KMS-11 (cell line): ENCODE measurements around the gene CD55.

Experiments used
- H2AFZ ChIP-seq: fragments of 200-600 bp; sonication (generic); 2 replicates; pipeline ENCODE4 v1.6.1; 2016; ENCODE audit warnings: antibody characterized with exemption, mixed run types, low read depth
- H3K27ac ChIP-seq: fragments of 200-600 bp; sonication (generic); 2 replicates; pipeline ENCODE4 v1.6.1; 2016; ENCODE audit warnings: mild to moderate bottlenecking, mixed run types
- H3K27me3 ChIP-seq: fragments of 200-600 bp; sonication (generic); 2 replicates; pipeline ENCODE4 v1.6.1; 2017; ENCODE audit warnings: mild to moderate bottlenecking, low read depth, mixed run types, moderate library complexity; ENCODE audit not compliant: insufficient read depth
- H3K36me3 ChIP-seq: fragments of 200-600 bp; sonication (generic); 2 replicates; pipeline ENCODE4 v1.6.1; 2017; ENCODE audit warnings: mild to moderate bottlenecking, mixed run types; ENCODE audit not compliant: insufficient read depth
- H3K4me1 ChIP-seq: fragments of 200-600 bp; sonication (generic); 2 replicates; pipeline ENCODE4 v1.6.1; 2016; ENCODE audit warnings: mild to moderate bottlenecking, low read depth, mixed run types; ENCODE audit not compliant: poor library complexity, severe bottlenecking
- H3K4me2 ChIP-seq: fragments of 200-600 bp; sonication (generic); 2 replicates; pipeline ENCODE4 v1.7.0; 2016; ENCODE audit warnings: mild to moderate bottlenecking, mixed run types
- H3K4me3 ChIP-seq: fragments of 200-600 bp; sonication (generic); IDR thresholded peaks from 2 replicates; pipeline ENCODE4 v1.6.1; 2017; ENCODE audit warnings: low read depth, low read length, mixed read lengths; ENCODE audit not compliant: insufficient read depth
- H3K79me2 ChIP-seq: fragments of 200-600 bp; sonication (generic); 2 replicates; pipeline ENCODE4 v1.6.1; 2016; ENCODE audit warnings: low read depth, mixed run types; ENCODE audit not compliant: insufficient read depth
- H3K9ac ChIP-seq: fragments of 200-600 bp; sonication (generic); 2 replicates; pipeline ENCODE4 v1.6.1; 2016; ENCODE audit warnings: mild to moderate bottlenecking, mixed run types
- H4K20me1 ChIP-seq: fragments of 200-600 bp; sonication (generic); 2 replicates; pipeline ENCODE4 v1.6.1; 2016; ENCODE audit warnings: mild to moderate bottlenecking, mixed run types; ENCODE audit not compliant: insufficient read depth
- TF ChIP-seq, protein P1 (sequence below): fragments of 200-600 bp; sonication (generic); conservative IDR thresholded peaks from 2 replicates; pipeline ENCODE4 v1.6.1; 2017; ENCODE audit warnings: low read depth, mild to moderate bottlenecking, antibody characterized with exemption, low read length, moderate library complexity, mixed read lengths

The CD55 gene

GRCh38 chr1:207330011-207330710, 8.7 kb downstream of the CD55 start:
- H3K9ac ChIP-seq = no peak overlapping the region
- peaks cover 4% of the 10 kb centered on the region; the same call in 1 of the 2 replicates for H3K36me3 ChIP-seq
- H3K4me1 ChIP-seq = peaks cover 9% of the 10 kb centered on the region
- H2AFZ ChIP-seq = no peak overlapping the region
- H3K4me3 ChIP-seq = no peak overlapping the region
- H3K27ac ChIP-seq = no peak overlapping the region
- H3K4me2 ChIP-seq = no peak overlapping the region
- H3K27me3 ChIP-seq = no peaks in the 10 kb centered on the region
- no peaks in the 10 kb centered on the region for H3K79me2 ChIP-seq
- TF ChIP-seq, protein P1, sequence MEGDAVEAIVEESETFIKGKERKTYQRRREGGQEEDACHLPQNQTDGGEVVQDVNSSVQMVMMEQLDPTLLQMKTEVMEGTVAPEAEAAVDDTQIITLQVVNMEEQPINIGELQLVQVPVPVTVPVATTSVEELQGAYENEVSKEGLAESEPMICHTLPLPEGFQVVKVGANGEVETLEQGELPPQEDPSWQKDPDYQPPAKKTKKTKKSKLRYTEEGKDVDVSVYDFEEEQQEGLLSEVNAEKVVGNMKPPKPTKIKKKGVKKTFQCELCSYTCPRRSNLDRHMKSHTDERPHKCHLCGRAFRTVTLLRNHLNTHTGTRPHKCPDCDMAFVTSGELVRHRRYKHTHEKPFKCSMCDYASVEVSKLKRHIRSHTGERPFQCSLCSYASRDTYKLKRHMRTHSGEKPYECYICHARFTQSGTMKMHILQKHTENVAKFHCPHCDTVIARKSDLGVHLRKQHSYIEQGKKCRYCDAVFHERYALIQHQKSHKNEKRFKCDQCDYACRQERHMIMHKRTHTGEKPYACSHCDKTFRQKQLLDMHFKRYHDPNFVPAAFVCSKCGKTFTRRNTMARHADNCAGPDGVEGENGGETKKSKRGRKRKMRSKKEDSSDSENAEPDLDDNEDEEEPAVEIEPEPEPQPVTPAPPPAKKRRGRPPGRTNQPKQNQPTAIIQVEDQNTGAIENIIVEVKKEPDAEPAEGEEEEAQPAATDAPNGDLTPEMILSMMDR = no peak
- H4K20me1 ChIP-seq = no peaks in the 10 kb centered on the region

DNA sequence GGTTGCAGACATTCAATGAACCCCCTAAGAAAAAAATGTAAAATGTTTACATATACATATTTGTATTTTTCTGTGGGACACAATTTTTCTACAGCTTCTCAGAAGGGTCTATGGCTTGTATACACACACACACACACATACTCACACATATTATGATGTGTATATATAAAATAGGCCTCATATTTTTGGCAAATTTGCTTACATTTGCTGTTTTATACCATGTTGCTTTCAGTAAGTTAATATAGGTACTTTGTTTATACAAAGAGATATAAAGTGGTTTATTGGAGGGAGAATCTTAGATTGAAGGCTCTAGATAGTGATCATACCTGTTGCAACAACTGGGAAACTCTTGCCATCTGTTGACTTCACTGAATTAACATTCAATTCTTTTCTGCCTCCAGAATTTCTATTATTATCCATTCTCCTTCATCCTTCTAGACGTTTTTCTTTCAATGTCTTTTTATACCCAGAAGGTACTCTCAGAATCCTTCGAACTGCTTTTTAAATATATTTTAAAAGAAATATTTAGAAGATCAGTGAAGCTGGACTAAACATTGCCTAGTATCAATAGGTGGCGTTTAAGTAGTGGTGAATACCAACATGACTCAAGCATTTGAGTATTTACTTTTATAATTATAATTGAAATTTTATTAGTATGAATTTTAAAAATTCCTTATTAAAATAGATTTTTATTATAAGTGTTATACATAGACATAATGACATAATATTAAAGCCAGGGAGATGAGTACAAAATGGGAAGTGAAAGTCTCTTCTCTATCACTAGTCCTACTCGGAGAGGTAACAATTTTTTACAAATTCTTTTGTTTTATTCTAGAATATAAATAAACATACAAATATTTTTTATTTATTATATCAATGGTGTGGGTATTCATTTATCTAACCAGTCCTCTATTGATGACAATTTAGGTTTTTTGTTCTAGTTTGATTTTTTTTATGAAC, 10.2 kb downstream of the CD55 start:
- Histone ChIP-seq H3K79me2 (no peaks in the 10 kb centered on the region), H3K4me3 (no peak overlapping the region), H3K27ac (no peak overlapping the region), H2AFZ (no peak overlapping the region), H3K9ac (no peak overlapping the region), H3K4me1 (peaks cover 23% of the 10 kb centered on the region), H4K20me1 (no peaks in the 10 kb centered on the region), H3K27me3 (no peaks in the 10 kb centered on the region), H3K4me2 (no peak overlapping the region), H3K36me3 (no peaks in the 10 kb centered on the region; the same call in 1 of the 2 replicates)
- TF ChIP-seq, protein P1 = no peak

- Histone ChIP-seq H3K36me3 (0 out of 2 replicates have a peak, but pooled peaks cover 4% of the 10 kb centered on the region), H3K4me2 (no peak overlapping the region)
Measured at GRCh38 chr1:207333009-207333600, 11.6 kb downstream of the CD55 start.

GRCh38 chr1:207333620-207334019, 12.1 kb downstream of the CD55 start:
- Histone ChIP-seq H3K27ac (no peak overlapping the region), H3K36me3 (0 out of 2 replicates have a peak, but pooled peaks cover 4% of the 10 kb centered on the region), H3K4me2 (no peak overlapping the region), H3K9ac (no peak overlapping the region), H4K20me1 (no peaks in the 10 kb centered on the region), H3K4me1 (peaks cover 31% of the 10 kb centered on the region), H3K27me3 (no peaks in the 10 kb centered on the region), H3K4me3 (no peak overlapping the region), H2AFZ (no peak overlapping the region), H3K79me2 (no peaks in the 10 kb centered on the region)
- TF ChIP-seq, protein P1 = no peak

More at GRCh38 chr1:207333009-207333600, 11.6 kb downstream of the CD55 start:
- no peak overlapping the region for H2AFZ ChIP-seq
- H3K79me2 ChIP-seq = no peaks in the 10 kb centered on the region
- H3K4me3 ChIP-seq = no peak overlapping the region
- H3K27me3 ChIP-seq = no peaks in the 10 kb centered on the region
- no peaks in the 10 kb centered on the region for H4K20me1 ChIP-seq
- H3K27ac ChIP-seq = no peak overlapping the region
- TF ChIP-seq, protein P1 = no peak
- H3K4me1 ChIP-seq = peaks cover 31% of the 10 kb centered on the region
- no peak overlapping the region for H3K9ac ChIP-seq
